Upper lobe of right lung (tissue), 1 donor: Measurements from ENCODE around the gene LGALS4. TPM values are rescaled to one million over a fixed set of nuclear protein-coding genes. Genes with fewer than 3 reads are reported as not detected.
"Not testable (repeated sequence)": the region's sequence is repeated elsewhere in the genome, so short reads cannot be mapped to it uniquely, and the experiment has no call there.

Experiments
- ATAC-seq: fragments of 200-7000 bp; cut with Tn5 transposase; one replicate; pipeline ENCODE4 v1.9.1; 2020; ENCODE audit warnings: mild to moderate bottlenecking, moderate library complexity
- DNase-seq: peaks from one replicate; pipeline ENCODE4 v3.0.0-alpha.2; 2020
- H3K27ac ChIP-seq: fragments of 200-600 bp; one replicate; pipeline ENCODE4 v1.8.0; 2022
- H3K27me3 ChIP-seq: fragments of 200-600 bp; one replicate; pipeline ENCODE4 v1.8.0; 2022; ENCODE audit warnings: mild to moderate bottlenecking
- H3K36me3 ChIP-seq: fragments of 200-600 bp; one replicate; pipeline ENCODE4 v1.8.0; 2022
- H3K4me1 ChIP-seq: fragments of 200-600 bp; one replicate; pipeline ENCODE4 v1.8.0; 2022
- H3K4me3 ChIP-seq: fragments of 200-600 bp; one replicate; pipeline ENCODE4 v1.8.0; 2022; ENCODE audit warnings: mild to moderate bottlenecking
- H3K9me3 ChIP-seq: fragments of 200-600 bp; one replicate; pipeline ENCODE4 v1.8.0; 2022
- CTCF ChIP-seq: fragments of 200-600 bp; IDR thresholded peaks from one replicate; pipeline ENCODE4 v1.8.0; 2022; ENCODE audit warnings: antibody characterized with exemption
- intact Hi-C: fragments of 100-400 bp; cut with DNase I; formaldehyde crosslinking; loops from one replicate; pipeline ENCODE4 v1.11.0; 2022
- total RNA-seq: library from RNA; stranded (reverse); fragmentation: NEBNext Ultra II Directional; extraction: Animal tissue kit (Norgen Biotek cat#: 25700); gene quantifications from one replicate; pipeline ENCODE4 v1.2.1, GENCODE V29; 2021
- donor health status: DM: no; HTN: yes; CAD: no; lungs with severe emphysema.

The LGALS4 gene
- total RNA-seq, 1 donor from 2014 or later, result 3.7 TPM

- intact Hi-C loops, result no loop called here
- ATAC-seq (no peak), DNase-seq (no peak)
- peaks cover 3% of the 10 kb centered on the region for H3K4me1 ChIP-seq
- H3K9me3 ChIP-seq, result no peaks in the 10 kb centered on the region
- H3K27me3 ChIP-seq, result no peaks in the 10 kb centered on the region
- TF ChIP-seq CTCF, result no peak
- no peak overlapping the region for H3K4me3 ChIP-seq
- H3K36me3 ChIP-seq, result peaks cover 26% of the 10 kb centered on the region
- H3K27ac ChIP-seq, result no peak overlapping the region
Measured at GRCh38 chr19:38812009-38812840, 520 bp downstream of the LGALS4 start.

- Histone ChIP-seq H3K4me1 (peaks cover 3% of the 10 kb centered on the region), H3K4me3 (no peak overlapping the region), H3K27ac (no peak overlapping the region), H3K36me3 (peaks cover under 1% of the 10 kb centered on the region), H3K9me3 (no peaks in the 10 kb centered on the region), H3K27me3 (no peaks in the 10 kb centered on the region)
- DNase-seq, result no peak
- no peak for TF ChIP-seq CTCF
- intact Hi-C loops, result no loop called here
- no peak for ATAC-seq
Measured at GRCh38 chr19:38809592-38810252, 3.0 kb downstream of the LGALS4 start.

- DNase-seq, result no peak
- Histone ChIP-seq H3K27me3 (no peaks in the 10 kb centered on the region), H3K36me3 (no peaks in the 10 kb centered on the region), H3K4me1 (peaks cover 3% of the 10 kb centered on the region), H3K4me3 (no peak overlapping the region), H3K27ac (no peak overlapping the region), H3K9me3 (no peaks in the 10 kb centered on the region)
- ATAC-seq, result no peak
- TF ChIP-seq CTCF, result no peak
- intact Hi-C loops, result no loop called here
Measured at GRCh38 chr19:38808741-38809140, 4.0 kb downstream of the LGALS4 start.

- ATAC-seq, result not testable (repeated sequence)
- H3K27ac ChIP-seq, result peak overlapping the region; percentile 11
Measured at GRCh38 chr19:38807374-38808098, 5.2 kb downstream of the LGALS4 start.

DNA sequence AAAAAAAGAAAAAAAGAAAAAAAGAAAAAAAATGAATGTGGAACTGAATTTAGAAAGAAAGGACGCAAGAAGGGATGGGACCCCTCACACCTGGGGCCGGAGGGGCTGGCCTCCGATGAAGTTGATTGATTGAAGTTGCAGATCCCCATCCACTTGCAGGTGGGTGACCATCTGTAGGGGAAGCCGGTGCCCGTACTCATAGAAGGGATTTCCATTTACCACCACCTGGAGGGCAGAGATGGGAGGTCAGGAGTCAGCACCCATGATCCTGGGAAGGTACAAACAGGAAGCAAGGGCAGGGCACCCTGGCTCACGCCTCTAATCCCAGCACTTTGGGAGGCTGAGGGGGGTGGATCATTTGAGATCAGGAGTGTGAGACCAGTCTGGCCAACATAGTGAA is 6.4 kb downstream of the LGALS4 start:
- H3K27me3 ChIP-seq, result no peaks in the 10 kb centered on the region
- no peak overlapping the region for H3K4me3 ChIP-seq
- ATAC-seq, result no peak
- H3K4me1 ChIP-seq, result peaks cover 3% of the 10 kb centered on the region
- no peaks in the 10 kb centered on the region for H3K9me3 ChIP-seq
- no peak overlapping the region for H3K27ac ChIP-seq
- no peaks in the 10 kb centered on the region for H3K36me3 ChIP-seq
- intact Hi-C loops, result no loop called here
- no peak for TF ChIP-seq CTCF
- no peak for DNase-seq

More at GRCh38 chr19:38807374-38808098, 5.2 kb downstream of the LGALS4 start:
- H3K36me3 ChIP-seq, H3K4me3 ChIP-seq, intact Hi-C loops, H3K27me3 ChIP-seq, H3K9me3 ChIP-seq, H3K4me1 ChIP-seq, DNase-seq: not testable (repeated sequence)

DNA sequence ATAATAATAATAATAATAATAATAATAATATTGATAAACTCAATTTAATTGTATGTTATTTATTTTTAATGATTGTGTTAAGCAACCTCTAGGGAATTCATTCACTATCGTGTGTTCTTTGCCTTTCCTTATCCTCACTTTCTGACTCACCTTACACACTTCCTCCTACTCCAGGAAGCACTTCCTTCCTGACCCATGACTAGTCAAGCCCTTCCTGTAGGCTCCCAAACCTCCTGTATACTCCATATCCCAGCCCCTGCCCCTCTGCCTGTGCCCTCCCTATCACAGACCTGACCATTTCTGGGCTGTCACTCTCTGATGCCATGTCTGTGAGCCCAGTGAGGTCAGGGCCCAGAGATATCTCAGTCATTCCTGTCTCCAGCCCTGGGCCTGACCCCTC is 7.6 kb downstream of the LGALS4 start:
- ATAC-seq, result peak; percentile 22
- no peak overlapping the region for H3K4me3 ChIP-seq
- no peak overlapping the region for H3K27ac ChIP-seq
- H3K36me3 ChIP-seq, result no peaks in the 10 kb centered on the region
- DNase-seq, result no peak
- H3K4me1 ChIP-seq, result peaks cover 3% of the 10 kb centered on the region
- no peaks in the 10 kb centered on the region for H3K9me3 ChIP-seq
- intact Hi-C loops, result no loop called here
- no peaks in the 10 kb centered on the region for H3K27me3 ChIP-seq
- TF ChIP-seq CTCF, result no peak
